Epithelial cell of prostate (primary cell): Measurements from ENCODE around the gene HEXIM2.

Experiments used
- DNase-seq: peaks from one replicate; pipeline ENCODE4 v3.0.0-alpha.2; 2011; ENCODE audit warnings: low read depth, low spot score
- H3K27ac ChIP-seq: fragments of 450-650 bp; 2 replicates; pipeline ENCODE4 v1.5.1; 2017; ENCODE audit warnings: mild to moderate bottlenecking

HEXIM2 gene

GRCh38 chr17:45201457-45201856 is 39.8 kb downstream of the HEXIM2 start:
- peak overlapping the region; percentile 44 for H3K27ac ChIP-seq
- DNase-seq, result no peak

GRCh38 chr17:45201880-45202279 is 40.2 kb downstream of the HEXIM2 start:
- H3K27ac ChIP-seq, result peak overlapping the region; percentile 44
- DNase-seq, result peak; percentile 6

GRCh38 chr17:45218895-45219661 is 57.4 kb downstream of the HEXIM2 start:
- no peak for DNase-seq
- H3K27ac ChIP-seq, result no peak overlapping the region
